A673 (cell line): ENCODE measurements around the gene HBS1L.

ENCODE experiments used
- CTCF ChIP-seq: fragments of 300-800, 200-600 bp; sonication (generic); conservative IDR thresholded peaks from 2 replicates; pipeline ENCODE4 v1.5.1; 2017; ENCODE audit warnings: low read depth, mild to moderate bottlenecking, antibody characterized with exemption, low read length, moderate library complexity, mixed read lengths
- EZH2 ChIP-seq: fragments of 200-600 bp; sonication (generic); IDR thresholded peaks from 2 replicates; pipeline ENCODE4 v1.6.1; 2017; ENCODE audit warnings: borderline replicate concordance, low read depth, mild to moderate bottlenecking, mixed read lengths, antibody characterized with exemption, low read length; ENCODE audit not compliant: poor library complexity, severe bottlenecking

- TF ChIP-seq EZH2 (no peak), CTCF (no peak)
These were observed 30.3 kb upstream of the HBS1L start for GRCh38 chr6:135084916-135085269.
